IPS-18c (cell line): ENCODE measurements around the gene CNOT8.
A peak's percentile ranks its signal among the peaks of the same experiment; 100 is the strongest.

ENCODE experiments used
- H3K4me3 ChIP-seq: 2 replicates; pipeline ENCODE4 v1.7.0; 2013; ENCODE audit warnings: low read depth, mild to moderate bottlenecking, low read length, moderate library complexity; ENCODE audit not compliant: insufficient read depth
- H3K9me3 ChIP-seq: one replicate; pipeline ENCODE4 v1.6.1; 2013; ENCODE audit warnings: mild to moderate bottlenecking, low read length, moderate library complexity; ENCODE audit not compliant: control insufficient read depth, insufficient read depth

CNOT8 gene

DNA sequence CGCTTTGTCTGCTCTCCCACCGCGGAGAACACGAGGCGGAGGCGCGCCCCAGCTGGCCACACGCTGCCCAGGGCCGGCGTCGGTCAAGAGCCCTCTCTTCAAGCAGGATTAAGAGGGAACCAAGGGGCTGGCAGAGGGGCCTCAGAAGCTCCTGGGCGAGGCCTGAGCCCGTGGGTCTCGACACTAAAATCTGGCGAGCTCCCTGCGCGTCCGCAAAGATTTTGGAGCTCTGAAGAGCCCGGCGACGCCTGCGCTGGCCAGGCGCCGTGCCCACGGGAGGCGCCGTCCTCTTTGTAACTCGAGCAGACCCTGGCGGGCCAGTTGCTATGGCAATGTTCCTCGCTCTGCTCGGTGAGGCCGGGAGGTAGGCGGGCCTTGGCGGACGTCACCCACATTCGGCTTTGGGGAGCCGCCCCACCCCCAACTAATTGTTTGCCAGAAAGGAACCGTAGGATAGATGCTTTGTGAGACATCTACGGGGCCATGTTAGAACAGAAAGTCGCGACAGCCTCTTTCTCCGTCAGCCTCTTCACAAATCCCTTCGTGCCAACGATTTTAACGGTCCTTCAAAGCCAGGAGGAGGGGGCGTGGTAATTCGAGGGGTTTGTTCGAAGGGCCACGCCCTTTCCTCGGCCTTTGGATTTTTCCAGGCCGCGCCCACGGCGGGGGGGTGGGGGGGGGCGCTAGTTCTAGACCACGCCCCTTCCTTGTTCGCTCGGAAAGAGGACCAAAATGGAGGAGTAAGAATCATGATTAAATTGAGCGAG is 714 bp upstream of the CNOT8 start:
- Histone ChIP-seq H3K4me3 (peak overlapping the region; percentile 87), H3K9me3 (no peaks in the 10 kb centered on the region)

DNA sequence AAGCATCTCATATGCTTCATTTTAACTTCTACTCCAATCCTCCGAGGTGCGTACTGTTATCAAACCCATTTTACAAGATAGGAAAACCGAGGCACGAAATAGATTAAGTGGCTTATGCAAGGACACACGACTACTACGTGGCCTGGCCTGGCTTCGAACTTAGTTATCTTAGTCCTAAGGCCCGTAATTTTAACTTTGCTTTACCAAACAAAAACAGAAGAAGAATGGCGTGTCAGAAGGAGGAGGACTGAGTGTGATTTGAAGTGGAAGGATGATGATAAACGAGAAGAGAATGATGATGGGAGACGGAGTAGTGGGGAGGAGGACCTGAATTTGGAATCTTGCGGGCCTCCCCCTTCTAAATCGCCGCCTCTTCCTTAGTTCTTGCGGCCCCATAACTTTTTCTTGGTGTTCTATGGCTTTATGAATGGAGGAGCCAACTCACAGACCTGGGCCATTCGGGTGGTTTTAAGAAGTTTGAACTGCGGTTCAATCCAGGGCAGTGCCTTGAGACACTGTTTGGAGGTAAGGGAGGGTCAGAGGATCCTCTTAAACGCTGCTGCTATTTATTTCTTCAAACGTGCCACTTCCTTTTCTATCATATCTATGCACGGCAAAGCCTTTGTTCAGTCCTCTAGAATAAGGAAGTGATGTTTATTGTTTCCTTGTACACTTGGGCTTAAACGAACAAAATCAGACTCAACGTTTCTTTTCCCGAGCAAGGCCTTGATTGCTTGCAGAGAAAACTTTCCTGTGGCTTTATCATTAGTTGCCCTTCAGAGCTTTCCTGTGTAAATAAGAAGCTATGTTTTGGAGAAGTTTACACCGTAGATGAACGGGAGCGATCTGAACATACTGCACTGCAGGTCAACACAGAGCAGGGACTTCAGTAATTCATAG is 795 bp downstream of the CNOT8 start:
- H3K4me3 ChIP-seq: peak overlapping the region; percentile 87
- no peaks in the 10 kb centered on the region for H3K9me3 ChIP-seq

DNA sequence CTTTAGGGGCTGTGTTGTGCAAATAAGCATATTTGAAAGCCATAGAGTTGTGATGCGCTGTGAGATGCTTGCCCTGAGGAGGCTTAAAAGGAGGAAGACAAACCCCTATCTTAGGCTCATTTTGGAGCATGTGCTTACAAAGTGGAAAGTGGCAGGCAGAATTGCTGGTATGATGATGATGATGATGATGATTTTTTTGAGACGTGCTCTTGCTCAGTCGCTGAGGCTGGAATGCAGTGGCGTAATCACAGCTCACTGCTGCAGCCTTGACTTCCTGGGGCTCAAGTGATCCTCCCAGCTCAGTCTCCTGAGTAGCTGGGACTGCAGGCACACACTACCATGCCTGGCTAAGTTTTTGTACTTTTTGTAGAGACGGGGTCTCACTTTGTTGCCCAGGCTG is 1.7 kb downstream of the CNOT8 start:
- Histone ChIP-seq H3K4me3 (peak overlapping the region; percentile 87), H3K9me3 (no peaks in the 10 kb centered on the region)

DNA sequence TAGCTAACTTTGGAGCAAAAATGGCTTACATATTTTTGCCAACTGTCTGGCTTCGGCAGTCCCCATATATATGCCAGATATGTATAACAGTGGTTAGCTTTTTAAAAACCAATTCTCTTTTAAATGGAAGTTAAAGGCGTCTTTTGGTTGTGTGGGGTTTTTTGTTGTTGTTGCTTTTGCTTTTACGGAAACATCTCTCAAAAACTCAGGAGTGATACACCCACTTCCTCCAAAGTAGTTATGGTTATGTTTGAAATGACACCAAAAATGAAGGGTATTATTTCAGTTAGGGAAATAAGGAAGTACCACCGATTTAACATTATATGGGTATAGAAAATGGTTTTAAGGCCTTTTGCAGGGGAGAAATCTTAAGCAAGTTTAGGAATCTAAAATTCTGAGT is 2.3 kb downstream of the CNOT8 start:
- Histone ChIP-seq H3K9me3 (no peaks in the 10 kb centered on the region), H3K4me3 (no peak overlapping the region)

DNA sequence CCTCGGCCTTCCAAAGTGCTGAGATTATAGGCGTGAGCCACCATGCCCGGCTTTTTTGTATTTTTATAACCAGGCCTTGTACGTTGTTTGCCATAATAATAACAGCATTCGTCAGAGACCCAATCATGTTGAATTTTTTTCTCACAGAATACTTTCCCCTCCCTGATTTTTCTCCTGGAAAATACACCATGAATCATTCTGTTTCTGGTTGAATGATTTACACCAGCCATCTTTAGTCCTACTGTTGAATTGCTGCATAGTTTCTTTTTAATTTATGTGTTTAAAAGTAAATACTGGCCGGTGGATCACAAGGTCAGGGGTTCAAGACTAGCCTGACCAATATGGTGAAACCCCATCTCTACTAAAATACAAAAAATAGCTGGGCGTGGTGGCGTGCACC is 3.5 kb downstream of the CNOT8 start:
- no peaks in the 10 kb centered on the region for H3K9me3 ChIP-seq
- no peak overlapping the region for H3K4me3 ChIP-seq

DNA sequence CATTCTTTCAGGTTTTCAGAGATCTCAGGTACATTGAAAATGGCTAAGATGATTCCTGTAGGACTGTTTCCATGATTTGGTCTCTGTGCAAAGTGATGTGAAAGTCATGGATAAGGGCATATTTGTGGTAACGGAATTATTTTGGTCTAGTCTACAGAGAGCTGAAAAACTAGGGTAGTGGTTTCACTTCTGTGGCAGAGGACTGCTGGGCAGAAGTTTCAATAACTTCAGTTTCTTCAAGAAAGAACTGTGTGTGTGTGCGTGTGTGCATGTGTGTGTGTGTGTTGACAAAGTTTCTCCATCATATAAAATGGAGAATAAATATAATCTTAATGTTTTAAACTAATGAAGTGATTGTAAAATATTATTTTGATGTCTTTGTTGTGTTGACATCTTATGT is 4.3 kb downstream of the CNOT8 start:
- Histone ChIP-seq H3K9me3 (no peaks in the 10 kb centered on the region), H3K4me3 (no peak overlapping the region)

DNA sequence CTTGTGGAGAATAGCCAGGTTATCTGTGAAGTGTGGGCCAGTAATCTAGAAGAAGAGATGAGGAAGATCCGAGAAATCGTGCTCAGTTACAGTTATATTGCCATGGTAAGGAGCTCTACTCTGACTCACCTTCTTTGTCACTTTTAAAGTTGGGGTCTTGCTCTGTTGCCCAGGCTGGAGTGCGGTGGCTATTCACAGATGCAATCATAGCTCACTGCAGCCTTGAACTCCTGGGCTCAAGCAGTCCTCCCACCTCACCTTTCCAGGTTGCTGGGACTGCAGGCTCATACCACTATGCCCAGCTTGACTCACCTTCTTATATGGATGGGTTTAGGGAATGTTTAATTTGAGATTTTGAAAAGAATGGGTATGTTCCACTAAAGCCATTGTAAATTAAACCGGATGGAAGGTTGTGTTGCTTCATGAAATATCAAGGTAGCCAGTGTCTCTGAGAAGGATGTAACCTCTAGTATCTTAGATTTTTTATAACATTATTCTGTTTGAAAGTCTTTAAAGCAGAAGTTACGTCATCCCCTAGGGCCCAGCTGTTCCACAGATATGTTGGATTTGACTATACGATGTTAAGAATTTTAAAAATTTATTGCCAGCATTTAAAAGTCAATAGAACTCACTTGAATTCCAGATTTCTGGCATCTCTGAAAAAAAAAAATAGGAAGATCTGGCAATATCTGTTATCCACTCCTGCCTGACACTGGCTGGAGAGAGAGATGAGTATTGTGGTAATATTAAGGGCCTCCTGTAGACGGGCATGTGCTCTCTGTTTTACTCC is 5.1 kb downstream of the CNOT8 start:
- no peaks in the 10 kb centered on the region for H3K9me3 ChIP-seq
- no peak overlapping the region for H3K4me3 ChIP-seq

DNA sequence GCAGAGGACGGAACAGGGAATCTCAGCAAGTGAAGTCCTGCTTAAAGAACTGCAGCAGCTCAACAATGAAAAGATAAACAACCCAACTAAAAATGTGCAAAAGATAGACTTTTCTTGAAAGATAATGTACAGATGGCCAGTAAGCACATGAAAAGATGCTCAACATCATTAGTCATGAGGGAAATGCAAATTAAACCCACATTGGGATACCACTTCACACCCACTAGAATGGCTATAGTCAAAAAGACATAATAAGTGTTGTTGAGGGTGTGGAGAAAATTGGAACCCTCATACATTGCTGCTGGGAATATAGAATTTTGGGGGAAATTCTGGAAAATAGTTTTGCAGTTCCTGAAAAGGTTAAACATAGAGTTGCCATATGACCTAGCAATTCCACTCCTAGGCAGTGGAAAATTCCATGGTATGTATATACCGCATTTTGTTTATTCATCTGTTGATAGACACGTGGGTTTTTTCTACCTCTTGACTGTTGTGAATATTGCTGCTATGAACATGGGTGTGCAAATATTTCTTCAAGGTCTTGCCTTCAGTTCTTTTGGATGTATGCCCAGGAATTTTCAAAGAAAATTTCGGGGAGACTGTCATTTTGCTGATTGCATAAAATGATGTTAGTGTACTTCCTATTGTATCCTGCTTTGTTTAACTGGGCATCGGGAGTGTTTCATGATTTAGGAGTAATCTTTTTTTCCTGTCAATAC is 7.2 kb downstream of the CNOT8 start:
- Histone ChIP-seq H3K4me3 (no peak overlapping the region), H3K9me3 (no peaks in the 10 kb centered on the region)

DNA sequence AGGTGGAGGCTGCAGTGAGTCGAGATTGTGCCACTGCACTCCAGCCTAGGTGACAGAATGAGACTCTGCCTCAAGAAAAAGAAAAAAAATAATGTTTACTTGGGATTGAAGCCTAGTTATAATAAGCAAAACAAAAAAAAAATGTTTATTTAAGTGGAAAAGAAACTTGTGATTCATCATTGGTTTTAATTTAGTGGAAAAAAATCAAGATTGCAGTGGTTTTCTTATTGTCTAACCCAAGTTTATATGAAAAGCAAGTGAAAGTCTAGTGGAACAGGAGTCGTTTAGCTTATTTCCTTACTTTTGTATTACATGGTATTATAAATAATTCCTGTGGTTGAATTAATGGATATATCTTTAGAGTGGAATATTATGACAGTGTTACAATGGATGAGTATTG is 8.4 kb downstream of the CNOT8 start:
- Histone ChIP-seq H3K9me3 (no peaks in the 10 kb centered on the region), H3K4me3 (no peak overlapping the region)

DNA sequence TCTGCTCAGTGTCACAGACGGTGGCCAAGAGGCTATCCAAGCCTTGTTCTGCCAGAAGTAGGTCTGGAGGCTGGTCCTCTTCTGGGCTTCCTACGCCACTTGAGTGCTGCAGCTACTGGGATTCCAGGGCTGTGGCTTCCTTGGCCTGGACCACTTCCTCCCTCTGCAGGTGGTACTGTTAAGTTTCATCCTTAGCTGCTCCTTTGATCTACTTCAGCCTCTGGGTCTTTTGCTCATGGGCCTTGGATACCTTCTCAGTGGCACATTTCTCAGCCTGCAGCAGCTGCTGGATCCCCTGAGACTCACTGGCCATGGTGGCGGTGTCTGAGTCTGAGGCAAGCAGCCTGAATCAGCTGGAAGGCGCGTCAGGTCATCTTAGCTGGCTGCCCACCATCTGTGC is 10.3 kb downstream of the CNOT8 start:
- H3K4me3 ChIP-seq: no peak overlapping the region

DNA sequence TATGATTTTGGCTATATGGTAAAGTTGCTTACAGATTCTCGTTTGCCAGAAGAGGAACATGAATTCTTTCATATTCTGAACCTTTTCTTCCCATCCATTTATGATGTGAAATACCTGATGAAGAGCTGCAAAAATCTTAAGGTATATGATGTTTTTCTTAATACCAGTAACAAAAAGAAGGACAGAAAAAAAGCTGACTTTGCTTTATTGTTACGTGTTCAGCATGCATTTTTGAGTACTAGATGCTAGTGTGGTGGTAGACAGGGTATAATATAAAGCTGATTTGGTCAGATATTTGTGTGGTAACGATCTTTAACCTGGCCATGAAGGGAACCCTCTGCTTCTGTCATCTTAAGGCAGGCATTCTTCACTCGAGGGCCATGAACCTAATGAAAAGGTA is 13.3 kb downstream of the CNOT8 start:
- no peaks in the 10 kb centered on the region for H3K9me3 ChIP-seq
- no peak overlapping the region for H3K4me3 ChIP-seq

More for the DNA sequence above, 10.3 kb downstream of the CNOT8 start:
- H3K9me3 ChIP-seq: no peaks in the 10 kb centered on the region

DNA sequence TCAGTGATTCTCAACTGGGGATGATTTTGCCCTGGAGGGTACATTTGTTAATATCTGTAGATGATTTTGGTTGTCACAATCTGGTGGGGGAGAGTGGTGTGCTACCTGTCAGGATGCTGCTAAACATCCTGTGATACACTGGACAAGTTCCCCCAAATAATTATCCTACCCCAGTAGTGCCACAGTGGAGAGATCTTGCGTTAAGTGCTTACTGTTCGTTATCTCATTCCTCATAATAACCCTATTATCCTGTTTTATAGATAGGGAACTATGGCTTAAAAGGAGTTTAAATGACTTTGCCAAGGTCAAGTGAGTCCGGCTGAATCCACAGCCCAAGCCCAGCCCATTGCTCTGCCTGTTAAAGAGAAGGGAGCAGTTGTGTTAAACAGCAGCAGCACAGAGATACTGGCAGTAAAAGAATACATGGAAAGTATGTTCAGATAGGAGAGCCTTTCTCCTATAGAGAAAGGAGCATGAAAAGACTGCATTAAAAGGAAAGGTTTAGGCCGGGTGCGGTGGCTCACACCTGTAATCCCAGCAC is 15.4 kb downstream of the CNOT8 start:
- H3K4me3 ChIP-seq: no peak overlapping the region
- H3K9me3 ChIP-seq: no peaks in the 10 kb centered on the region

DNA sequence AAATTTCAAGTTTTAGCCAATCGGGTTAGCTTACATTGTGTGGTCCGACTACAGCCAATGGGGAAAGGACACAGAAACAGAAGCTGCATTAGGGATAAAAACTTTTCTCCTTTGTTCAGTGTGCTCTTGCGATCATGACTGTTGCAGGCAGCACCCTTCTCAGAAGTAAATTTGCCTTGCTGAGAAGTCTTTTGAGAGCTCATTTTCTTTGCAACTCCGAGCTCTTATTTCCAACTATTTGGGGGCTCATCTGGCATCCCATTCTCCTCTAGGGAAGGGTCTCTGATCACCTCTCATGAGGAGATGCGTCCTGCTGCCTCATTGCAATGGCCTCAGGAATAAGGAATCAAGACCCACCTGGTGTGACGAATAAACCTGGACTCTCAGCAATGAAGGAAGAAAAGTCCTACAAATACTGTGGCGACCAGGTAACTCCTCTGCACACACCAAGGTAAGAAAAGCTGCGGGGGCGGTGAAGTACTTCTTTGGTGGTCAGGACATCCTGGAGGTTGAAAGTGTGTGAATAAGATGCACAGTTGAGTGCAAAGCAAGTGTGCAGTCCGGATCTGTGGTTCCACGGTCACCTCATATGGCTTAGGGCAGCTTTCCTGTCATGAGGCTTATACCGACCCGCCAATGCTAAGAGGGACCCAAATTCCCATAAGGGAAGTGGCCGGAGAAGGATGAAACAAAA is 20.4 kb downstream of the CNOT8 start:
- Histone ChIP-seq H3K4me3 (no peak overlapping the region), H3K9me3 (peaks cover 3% of the 10 kb centered on the region)

DNA sequence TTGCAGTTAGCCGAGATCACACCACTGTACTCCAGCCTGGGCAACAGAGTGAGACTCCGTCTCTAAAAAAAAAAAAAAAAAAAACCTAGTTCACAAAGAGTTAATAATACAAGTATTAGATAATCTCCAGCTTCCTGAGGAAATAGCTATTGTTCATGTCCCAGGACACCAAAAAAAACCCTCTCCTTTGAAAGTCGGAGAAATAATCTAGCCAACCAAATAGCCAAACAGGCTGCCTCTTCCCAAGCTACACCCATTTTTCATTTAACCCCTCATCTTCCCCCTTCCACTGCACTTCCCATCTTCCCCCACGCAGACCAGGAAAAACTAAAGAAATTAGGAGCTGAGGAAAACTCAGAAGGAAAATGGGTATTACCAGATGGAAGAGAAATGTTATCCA is 23.6 kb downstream of the CNOT8 start:
- H3K4me3 ChIP-seq: no peak overlapping the region
- peaks cover 12% of the 10 kb centered on the region for H3K9me3 ChIP-seq

DNA sequence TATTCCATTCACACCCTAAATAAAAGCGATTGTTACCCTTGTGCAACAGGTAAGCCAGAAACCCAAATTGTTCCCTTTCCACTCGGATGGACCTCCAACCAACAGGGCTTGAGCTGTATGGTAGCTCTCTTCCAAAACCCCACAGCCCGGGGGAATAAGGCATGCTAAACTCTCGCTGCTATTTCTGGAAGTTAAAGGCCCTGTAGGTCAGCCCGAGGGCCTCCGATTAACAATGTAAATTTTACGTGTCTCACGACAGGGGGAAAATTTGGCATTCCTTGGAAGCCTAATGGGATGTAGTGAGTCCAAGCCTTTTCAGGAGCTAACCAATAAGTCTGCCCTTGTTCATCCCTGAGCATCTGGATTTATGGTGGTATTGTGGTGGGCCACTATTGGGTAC is 26.0 kb downstream of the CNOT8 start:
- H3K9me3 ChIP-seq: peaks cover 12% of the 10 kb centered on the region
- H3K4me3 ChIP-seq: no peak overlapping the region

DNA sequence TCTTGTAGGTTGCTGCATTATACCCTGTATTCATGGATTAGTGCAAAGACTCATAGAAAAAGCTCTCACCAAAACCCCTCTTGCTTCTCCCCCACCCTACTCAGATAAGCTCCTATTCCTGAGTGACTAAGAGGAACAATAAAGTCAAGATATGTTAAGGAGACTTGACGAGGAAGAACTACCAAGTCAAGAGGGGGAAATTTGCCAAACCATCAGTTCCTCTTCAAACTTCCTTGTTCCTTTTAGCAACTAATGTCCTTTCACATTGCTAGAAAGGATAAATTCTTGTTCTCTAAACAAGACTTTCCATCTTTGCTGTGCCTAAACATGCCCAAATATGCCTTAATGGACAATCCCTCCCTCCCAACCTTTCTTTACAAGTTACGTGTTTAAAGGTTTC is 27.0 kb downstream of the CNOT8 start:
- peaks cover 12% of the 10 kb centered on the region for H3K9me3 ChIP-seq
- no peak overlapping the region; the same call in 1 of the 2 replicates for H3K4me3 ChIP-seq
